K562 treated with DMSO at 1 percent for 12 hours (cell line): ENCODE results near the gene SRSF8. TPM values are rescaled to one million over a fixed set of nuclear protein-coding genes. Genes with fewer than 3 reads are reported as not detected.

Experiments used
- total RNA-seq: library from RNA; unstranded; fragments of 300-600 nt; gene quantifications from 2 replicates; pipeline ENCODE4 v1.2.3, GENCODE V29; 2022; ENCODE audit not compliant: insufficient read depth

SRSF8 gene, protein sequence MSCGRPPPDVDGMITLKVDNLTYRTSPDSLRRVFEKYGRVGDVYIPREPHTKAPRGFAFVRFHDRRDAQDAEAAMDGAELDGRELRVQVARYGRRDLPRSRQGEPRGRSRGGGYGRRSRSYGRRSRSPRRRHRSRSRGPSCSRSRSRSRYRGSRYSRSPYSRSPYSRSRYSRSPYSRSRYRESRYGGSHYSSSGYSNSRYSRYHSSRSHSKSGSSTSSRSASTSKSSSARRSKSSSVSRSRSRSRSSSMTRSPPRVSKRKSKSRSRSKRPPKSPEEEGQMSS
- total RNA-seq, result 23.6 and 26.2 TPM in 2 replicates

DNA sequence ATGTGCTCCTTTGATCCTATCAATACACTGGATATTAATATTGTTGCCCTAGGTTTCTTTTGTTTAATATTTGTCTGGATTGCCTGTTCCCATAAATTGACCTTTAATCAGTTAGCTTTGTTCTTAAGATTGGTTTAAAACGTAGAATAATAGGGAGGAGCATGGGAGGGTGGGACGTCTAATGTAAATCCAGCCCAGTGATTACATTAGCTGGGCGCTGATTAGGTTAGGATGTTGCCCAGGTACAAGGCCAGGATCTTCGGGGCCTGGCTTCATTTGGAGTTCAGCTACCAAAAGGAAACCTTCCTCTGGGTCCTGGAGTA is at the start of gene SRSF8:
SRSF8 (plus strand) TSS at position 204 of the 323 bp plus-strand sequence. CDS start 308 bp downstream, outside the sequence.

GRCh38 chr11:95024958-95025357 is 41.8 kb upstream of the SRSF8 start, which contains the start of gene KDM4E:
Gene KDM4E, plus strand, starts transcription at chr11:95025258. Its CDS starts 300 bp downstream, at chr11:95025558.

GRCh38 chr11:95049122-95049521 is 17.6 kb upstream of the SRSF8 start, which contains the start of gene KDM4F:
Gene KDM4F, plus strand, starts transcription at chr11:95049422.

DNA sequence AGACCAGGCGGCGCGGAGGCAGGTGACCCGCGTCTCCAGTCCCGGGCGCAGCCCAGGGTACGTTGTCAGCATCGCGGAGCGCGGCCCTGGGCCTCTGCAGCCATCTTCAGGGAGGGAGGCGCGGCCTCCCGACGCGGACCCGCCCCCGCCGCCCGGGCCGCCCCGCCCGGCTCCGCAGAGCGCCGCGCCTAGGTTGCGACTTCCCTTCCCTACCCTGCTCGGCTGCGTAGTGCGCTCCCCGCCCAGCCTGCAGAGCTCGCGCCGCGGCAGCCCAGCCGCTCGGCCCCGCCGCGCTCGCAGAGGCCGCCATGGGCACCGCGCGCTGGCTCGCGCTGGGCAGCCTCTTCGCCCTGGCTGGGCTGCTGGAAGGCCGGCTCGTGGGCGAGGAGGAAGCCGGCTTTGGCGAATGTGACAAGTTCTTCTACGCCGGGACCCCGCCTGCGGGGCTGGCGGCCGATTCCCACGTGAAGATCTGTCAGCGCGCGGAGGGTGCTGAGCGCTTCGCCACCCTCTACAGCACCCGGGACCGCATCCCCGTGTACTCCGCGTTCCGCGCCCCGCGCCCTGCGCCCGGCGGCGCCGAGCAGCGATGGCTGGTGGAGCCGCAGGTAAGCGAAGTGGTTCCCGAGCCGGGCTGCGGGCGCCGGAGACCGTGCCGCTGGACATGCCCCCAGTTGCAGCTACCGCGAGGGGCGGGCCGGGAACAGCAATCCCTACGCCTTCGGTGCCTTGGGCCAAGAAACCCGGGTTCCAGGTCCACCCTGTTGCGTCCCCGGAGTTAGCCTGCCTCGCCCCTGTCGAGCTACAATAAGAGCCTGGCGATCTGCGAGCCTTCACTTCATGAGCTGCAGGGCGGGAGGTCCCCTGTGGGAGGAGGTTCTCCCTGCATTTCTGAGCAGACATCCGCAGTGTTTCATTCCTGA is 23.2 kb downstream of the SRSF8 start, which contains the start of gene ENDOD1:
ENDOD1 (plus strand) TSS at position 227 of the 923 bp plus-strand sequence; CDS start at position 309, 82 bp downstream.

Other genes with a start within 250 kb of the SRSF8 start
- 38.5 and 42.8 TPM in 2 replicates for gene CWC15, start 93.4 kb upstream of the SRSF8 start, total RNA-seq
- 1.5 and 1.9 TPM in 2 replicates for gene KDM4D, start 93.2 kb upstream of the SRSF8 start, total RNA-seq
- gene KDM4E, start 41.7 kb upstream of the SRSF8 start, total RNA-seq, result not detected in 2 replicates
- not detected in 2 replicates for gene KDM4F, start 17.5 kb upstream of the SRSF8 start, total RNA-seq
- gene ENDOD1, start 22.9 kb downstream of the SRSF8 start, total RNA-seq, result 3.9 and 9.2 TPM in 2 replicates
- gene SESN3, start 164.3 kb downstream of the SRSF8 start, total RNA-seq, result 0.83 and 6.0 TPM in 2 replicates